Stimulated activated CD4-positive, alpha-beta T cell treated with anti-CD3 and anti-CD28 coated beads, Interleukin-15, amount 100 ng/mL, for 24 hours (primary cell): ENCODE data around the gene RBM26.

Experiments
- DNase-seq: peaks from one replicate; pipeline ENCODE4 v3.0.0-alpha.2; 2020

RBM26 gene

GRCh38 chr13:79271616-79272015 is 134.4 kb downstream of the RBM26 start:
- no peak for DNase-seq

- DNase-seq = no peak
These were observed 135.2 kb downstream of the RBM26 start for GRCh38 chr13:79270859-79271258.
